Stimulated activated CD4-positive, alpha-beta T cell treated with anti-CD3 and anti-CD28 coated beads, Interleukin-2, amount 100 ng/mL, for 4 hours (primary cell): ENCODE measurements around the gene RASAL1.
"Not testable (repeated sequence)": the region's sequence is repeated elsewhere in the genome, so short reads cannot be mapped to it uniquely, and the experiment has no call there.

Experiments used
- DNase-seq: peaks from one replicate; pipeline ENCODE4 v3.0.0-alpha.2; 2020; ENCODE audit warnings: low read depth

RASAL1 gene

DNA sequence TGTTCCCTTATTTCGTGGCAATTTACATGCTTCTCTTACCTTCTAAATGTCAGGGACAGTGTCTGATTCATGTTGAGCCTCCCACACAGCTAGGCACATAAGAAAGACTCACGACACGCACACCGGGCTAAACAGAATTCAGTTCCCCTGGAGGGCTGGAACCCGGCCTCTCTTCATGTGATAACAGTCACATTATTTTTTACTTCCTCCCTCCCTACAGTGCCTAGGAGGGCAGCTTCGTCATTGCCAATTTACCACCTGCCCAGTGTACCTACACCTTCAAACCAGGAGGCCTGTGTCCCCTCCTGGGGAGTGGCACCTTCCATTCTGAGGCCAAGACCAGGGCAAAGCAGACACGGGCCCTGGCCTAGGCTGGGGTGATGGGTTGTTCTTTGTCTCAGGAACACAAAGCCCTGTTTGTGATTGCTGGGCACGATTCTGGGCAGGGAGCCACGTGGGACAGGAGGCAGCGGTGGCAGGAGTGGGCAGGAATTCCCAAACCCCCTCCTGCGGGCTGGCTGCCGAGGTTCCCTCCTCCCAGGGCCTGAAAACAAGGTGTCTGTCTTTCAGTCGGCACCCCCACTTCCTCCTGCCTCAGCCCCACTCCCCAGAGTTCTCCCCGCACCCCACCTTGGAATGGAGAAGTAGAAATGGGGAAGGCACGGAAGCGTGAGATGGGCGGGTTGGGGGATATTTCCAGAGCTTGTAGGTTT lies 6.8 kb upstream of the RASAL1 start:
- no peak for DNase-seq

- DNase-seq: not testable (repeated sequence)
These were observed 6.2 kb upstream of the RASAL1 start for GRCh38 chr12:113141716-113142115.

- DNase-seq: no peak
These were observed 5.1 kb upstream of the RASAL1 start for GRCh38 chr12:113140706-113141105.

- no peak for DNase-seq
These were observed 3.3 kb upstream of the RASAL1 start for GRCh38 chr12:113138826-113139225.

DNA sequence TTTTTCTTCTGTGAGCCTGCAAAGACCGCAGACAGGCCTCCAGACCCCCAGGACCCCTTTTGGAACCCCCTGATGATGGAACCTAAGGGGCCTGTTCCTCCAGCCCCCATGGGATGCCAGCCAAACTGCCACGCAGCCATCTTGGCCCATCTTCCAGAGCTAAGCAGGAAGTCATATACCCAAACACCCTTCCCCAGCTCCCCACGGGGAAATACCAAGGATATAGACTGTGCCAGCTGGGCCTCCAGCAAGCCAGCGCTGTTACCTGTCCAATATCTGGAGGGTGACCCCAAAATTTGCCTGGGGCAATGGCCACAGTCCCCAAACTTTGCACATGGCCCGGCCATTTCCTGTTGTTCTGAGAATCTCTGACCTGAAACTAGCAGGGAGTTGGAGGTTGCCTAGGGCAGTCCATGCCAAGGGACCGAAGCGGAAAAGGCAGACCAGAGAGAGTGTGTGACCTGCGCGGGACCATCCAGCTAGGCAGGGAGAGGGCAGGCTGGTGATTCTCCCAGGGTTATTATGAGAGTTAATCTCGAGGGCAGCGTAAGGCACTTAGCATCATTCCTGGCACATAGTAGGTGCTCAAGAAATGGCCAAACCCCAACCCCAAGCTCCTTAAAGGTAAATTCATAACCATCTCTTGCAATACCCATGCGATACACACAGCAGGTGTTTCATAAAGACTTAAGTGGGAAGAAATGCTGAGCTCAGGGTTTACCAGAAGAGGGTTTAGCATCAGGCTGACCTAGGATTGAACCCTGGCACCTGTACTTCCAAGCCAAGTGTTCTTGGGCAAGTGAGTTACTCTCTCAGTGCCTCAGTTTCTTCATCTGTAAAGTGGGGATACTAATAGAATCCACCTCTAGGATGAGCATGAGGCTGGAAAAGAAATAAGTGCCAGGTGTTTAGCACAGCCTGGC lies 2.6 kb upstream of the RASAL1 start:
- no peak for DNase-seq

DNA sequence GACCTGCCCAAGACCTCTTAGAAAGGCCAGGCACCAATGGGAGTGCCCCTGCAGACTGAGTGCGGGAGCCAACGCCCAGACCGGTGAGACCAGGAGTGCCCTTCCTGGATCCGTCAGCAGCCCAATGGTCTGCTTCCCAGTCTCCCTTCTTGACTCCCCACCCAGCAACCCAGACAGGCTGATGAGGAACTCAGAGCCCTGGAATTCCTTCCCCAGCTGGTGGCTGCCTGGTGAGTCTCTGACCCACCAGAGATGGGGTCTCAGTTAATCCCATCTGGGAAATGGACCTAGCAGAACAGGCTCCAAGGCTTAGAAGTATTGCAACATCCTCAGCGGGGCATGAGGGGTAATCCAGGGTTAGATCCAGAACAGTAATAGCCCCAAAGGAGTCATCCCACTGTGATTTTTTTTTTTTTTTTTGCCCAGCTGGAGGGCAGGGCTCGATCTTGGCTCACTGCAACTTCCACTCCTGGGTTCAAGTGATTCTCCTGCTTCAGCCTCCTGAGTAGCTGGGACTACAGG lies 1.5 kb upstream of the RASAL1 start:
- DNase-seq: no peak

- peak; percentile 49 for DNase-seq
These were observed 798 bp upstream of the RASAL1 start for GRCh38 chr12:113136128-113136989.

- no peak for DNase-seq
These were observed 1.0 kb downstream of the RASAL1 start for GRCh38 chr12:113134521-113134951.

DNA sequence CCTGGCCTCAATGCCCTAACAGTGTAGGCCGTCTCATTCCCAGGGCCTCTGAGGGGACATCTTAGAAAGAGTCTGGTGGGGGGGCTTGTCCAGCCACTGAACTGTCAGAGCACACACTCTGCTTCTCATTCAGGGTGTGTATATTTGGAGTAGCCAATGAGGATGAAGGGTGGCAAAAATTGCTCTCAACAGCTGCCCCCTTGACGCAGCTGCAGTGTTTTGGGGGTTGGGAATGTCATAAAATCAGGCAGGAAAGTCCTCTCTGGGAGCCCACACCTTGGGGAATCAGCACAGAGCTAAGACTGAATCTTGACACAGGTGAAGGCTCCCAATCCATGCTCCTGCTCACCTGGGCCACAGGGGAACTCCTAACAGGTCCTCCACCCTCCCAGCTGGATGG lies 1.5 kb downstream of the RASAL1 start:
- no peak for DNase-seq

GRCh38 chr12:113133666-113134065 lies 1.9 kb downstream of the RASAL1 start:
- DNase-seq: no peak

DNA sequence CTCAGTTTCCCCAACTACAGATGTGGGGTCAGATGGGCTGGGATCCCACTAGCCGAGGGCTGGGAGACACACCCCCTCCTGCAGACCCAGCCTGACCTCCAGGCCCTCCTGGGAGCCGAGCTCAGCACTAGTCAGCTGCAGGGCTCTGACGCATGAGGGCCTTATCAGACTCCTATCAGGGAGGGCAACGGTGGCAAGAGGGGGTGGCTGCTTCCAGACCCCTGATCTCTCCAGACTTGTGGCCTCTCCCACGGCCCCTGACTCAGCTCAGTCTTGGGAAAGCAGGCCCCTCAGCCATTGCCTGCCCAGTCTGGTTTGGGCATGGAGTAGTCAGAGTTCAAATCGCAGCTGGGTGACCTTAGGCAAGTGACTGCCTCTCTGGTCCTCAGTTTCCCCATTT lies 2.5 kb downstream of the RASAL1 start:
- DNase-seq: no peak

- DNase-seq: no peak
These were observed 4.0 kb downstream of the RASAL1 start for GRCh38 chr12:113131556-113131955.

DNA sequence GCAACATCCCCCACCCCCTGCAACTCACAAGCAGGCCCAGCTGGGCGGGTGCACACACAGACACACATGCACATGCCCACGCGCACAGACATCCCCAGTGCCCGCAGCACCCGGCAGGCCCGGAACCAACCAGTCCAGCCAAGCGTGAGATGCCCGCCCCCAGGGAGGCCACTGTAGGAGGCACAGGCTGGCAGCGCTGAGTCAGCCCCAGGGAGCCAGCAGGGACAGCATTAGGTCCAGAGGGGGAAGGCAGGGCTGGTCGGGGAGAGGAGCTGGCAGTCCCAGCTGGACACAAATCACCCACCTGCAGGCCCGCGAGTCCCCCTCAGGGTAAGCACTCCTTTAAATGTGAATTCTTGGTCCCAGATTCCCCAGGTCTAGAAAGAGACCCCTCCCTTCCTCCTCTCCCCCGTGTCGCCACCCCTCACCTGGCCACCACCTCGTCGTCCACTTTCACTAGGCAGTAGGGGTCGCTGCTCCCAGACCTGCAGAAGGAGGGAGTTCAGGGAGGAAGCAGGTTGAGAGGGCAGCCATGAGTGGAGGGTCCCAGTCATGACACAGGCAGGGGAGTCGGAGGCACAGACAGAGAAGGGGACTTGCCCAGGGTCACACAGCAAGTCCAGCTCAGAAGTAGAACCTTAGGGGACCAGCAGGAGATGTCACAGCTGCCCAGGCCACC lies 5.0 kb downstream of the RASAL1 start:
- no peak for DNase-seq

DNA sequence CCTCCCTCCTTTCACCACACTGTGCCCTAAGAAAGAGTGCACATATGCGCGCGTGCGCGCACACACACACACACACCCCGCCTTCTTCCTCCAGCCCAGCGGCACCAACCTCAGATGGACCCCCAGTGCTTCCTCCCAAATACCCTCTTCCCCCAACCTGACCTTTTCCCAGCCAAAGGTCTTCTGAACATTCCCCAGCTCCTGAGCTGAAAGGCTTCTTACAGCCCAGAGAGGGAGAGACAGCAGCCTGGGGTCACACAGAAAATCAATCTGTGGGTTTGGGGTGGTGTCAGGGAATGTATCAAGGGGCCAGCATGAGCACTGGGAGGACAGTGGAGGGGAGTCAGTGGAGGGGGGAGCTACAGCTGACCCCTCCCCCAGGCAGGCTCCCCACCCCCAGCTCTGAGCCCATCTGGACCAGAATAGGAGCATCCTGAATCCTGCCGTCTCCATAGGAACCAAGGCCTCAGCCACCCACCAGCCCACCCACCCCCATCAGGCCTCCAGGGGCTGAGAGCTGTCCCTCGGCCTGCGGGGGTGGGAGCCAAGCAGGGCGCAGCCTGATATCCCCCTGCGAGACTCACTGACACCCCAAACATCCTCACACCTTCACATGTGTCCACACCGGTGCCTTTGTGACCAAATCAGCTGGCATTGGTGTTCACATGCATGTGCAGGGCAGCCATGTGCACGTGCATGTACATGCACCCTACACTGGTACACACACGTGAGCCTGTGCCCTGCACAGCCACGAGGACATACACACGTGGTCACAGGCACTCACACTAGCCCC lies 5.7 kb downstream of the RASAL1 start:
- DNase-seq: no peak

DNA sequence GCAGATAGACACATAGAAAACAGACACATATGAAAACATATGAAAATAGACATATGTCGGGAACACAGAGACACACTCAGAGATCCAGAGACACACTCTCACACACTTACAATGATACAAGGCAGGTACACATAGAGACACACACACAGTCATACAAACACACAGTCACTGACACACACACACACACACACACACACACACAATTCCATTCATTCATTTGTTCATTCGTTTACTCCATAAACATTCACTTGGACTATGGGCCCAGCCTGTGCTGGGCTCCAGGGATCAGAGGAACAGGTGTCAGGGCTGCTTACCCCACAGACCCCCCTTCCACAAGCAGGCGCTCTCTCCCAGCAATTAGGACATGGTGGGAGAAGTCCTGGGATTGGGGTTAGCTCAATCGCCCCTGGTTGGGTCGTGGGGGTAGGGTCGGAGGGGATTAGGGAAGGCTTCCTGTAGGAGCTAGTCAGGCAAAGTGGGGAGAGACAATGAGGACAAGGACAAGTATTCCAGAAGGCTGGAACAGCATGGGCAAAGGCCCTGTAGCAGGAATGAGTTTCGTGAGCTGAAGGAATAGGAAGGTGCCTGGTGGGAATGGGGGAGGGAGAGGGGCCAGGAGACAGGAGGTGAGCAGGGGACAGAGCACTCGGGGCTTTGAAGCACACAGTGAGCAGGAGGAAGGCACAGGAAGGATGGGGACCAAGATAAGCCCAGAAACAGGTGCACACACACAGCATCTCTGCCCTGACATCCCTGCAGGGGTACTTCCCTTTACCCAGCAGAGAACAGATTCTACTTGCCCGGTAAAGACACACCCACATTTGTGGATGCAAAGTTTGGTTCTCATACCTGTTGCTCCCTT lies 6.5 kb downstream of the RASAL1 start:
- no peak for DNase-seq

GRCh38 chr12:113127791-113128199 lies 7.8 kb downstream of the RASAL1 start:
- DNase-seq: no peak

DNA sequence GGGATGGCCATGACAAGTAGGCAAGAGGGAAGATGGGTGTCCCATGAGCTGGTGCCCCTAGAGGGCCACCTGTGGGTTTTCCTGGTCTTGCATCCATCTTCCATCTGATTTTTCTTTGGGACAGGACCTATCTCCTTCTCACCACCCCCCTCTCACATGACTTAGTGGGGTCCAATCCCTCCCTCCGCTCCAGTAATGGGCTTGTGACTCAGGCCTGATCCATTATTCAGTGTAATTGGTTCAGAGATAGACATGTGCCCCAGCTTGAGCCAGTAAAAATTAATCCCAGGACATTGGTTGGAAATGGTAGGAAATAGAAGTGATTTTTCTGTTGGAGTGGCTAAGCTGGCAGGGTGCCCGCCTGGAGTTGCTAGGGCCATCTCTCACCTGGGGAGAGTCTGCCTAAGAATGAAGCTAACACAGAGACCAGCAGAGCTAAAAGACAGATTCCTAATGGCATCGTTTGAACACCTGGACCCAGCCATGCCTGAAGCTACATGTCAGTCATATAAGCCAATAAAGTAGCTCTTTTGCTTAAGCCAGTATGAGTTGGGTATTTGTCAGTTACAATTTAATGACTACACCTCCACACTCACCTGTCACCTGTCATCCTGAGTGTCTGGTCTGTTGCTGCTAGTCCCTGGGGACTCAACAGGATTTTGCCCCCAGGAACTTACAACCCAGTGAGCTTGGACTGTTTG lies 14.7 kb downstream of the RASAL1 start:
- DNase-seq: no peak

DNA sequence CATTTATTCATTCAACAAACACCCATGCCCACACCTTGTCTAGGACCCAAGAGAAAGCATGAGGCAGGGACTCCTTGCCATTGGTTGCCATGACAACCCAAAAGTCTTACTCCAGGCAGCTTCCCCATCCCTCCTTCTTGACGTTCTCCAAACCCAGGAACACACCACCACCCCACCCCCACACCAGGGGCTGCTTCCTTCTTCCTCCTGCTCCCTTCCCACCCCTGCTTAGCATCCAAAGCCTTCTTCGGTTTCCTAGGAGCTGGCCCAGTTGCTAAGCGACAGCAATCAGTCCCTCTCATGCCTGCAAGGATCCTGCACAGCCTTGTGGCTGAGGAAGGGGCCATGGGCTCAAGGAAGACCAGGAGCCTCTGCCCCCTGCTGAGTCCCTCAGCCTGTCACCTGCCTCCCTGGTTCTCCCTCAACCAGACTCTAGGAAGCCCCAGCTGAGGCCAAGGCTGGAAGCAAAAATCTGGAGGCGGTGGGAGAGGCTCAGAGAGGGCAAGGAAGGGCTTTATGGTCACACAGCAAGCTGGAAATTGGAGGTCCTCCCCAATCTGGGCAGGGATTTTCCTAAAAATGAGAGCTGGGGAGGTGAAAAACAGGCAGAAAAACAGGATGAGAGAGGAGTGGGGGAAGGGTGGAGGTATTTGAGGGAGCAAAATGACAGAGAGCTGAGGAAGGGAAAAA lies 15.4 kb downstream of the RASAL1 start:
- no peak for DNase-seq
